Measurements from ENCODE around the gene SPCS3. TPM values are rescaled to one million over a fixed set of nuclear protein-coding genes. Genes with fewer than 3 reads are reported as not detected.

The SPCS3 gene
- total RNA-seq, 1 experiment from 2014 or later: 128 TPM

DNA sequence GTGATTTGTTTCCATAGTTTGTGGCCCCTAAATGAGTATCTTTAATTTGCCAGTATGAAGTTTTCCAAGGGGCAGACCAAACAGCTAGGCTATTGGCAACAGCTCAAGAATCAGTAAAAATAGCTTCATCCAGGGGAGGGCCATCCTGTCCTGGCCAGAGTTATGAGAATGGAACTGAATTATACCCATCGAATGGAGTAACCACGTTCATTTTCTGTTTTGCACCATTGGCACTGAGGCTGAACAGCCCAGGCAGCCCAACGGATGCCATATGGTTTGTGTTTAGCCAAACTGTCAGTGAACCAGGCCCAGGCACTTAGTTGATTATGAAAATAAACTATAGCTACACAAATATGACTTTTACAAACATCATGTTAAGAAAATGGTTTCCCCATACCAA lies 33.0 kb upstream of the SPCS3 start:
- CTCF ChIA-PET: no interaction called here
- H3K27me3 ChIP-seq (replicated peaks; ENCODE audit: insufficient read depth, low read depth, low read length, poor library complexity): no peaks in the 10 kb centered on the region
- POLR2A ChIA-PET (ENCODE audit: low non-redundant PET): interaction anchor here (0.6 kb wide), 1 partner anchor 9 kb away, joined by 5 read pairs; no protein-coding TSS in a partner anchor
- TF ChIP-seq, protein P1, sequence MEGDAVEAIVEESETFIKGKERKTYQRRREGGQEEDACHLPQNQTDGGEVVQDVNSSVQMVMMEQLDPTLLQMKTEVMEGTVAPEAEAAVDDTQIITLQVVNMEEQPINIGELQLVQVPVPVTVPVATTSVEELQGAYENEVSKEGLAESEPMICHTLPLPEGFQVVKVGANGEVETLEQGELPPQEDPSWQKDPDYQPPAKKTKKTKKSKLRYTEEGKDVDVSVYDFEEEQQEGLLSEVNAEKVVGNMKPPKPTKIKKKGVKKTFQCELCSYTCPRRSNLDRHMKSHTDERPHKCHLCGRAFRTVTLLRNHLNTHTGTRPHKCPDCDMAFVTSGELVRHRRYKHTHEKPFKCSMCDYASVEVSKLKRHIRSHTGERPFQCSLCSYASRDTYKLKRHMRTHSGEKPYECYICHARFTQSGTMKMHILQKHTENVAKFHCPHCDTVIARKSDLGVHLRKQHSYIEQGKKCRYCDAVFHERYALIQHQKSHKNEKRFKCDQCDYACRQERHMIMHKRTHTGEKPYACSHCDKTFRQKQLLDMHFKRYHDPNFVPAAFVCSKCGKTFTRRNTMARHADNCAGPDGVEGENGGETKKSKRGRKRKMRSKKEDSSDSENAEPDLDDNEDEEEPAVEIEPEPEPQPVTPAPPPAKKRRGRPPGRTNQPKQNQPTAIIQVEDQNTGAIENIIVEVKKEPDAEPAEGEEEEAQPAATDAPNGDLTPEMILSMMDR (conservative IDR thresholded peaks at IDR 0.05; ENCODE audit: low read depth, low read length): no peak
- TF ChIP-seq EZH2 (IDR thresholded peaks at IDR 0.05; ENCODE audit: borderline replicate concordance, low read depth, low read length, poor library complexity, severe bottlenecking): no peak
- BruUV-seq (replicated peaks): no TSS peak
- DNase-seq (ENCODE audit: low spot score): no peak
- no peaks in the 10 kb centered on the region for H3K9me3 ChIP-seq (ENCODE audit: low read depth, low read length, poor library complexity, severe bottlenecking)
- no peak overlapping the region for H3K4me3 ChIP-seq (ENCODE audit: low read depth, low read length, poor library complexity, severe bottlenecking)
- intact Hi-C loops (cut with micrococcal nuclease; ENCODE audit: unreplicated experiment): no loop called here
- H3K36me3 ChIP-seq (ENCODE audit: insufficient read depth, low read length, poor library complexity, severe bottlenecking): no peaks in the 10 kb centered on the region
- H3K27ac ChIP-seq (ENCODE audit: low read depth, low read length, poor library complexity, severe bottlenecking): no peak overlapping the region
- H3K4me1 ChIP-seq (ENCODE audit: insufficient read depth, low read length, poor library complexity, severe bottlenecking): no peaks in the 10 kb centered on the region

DNA sequence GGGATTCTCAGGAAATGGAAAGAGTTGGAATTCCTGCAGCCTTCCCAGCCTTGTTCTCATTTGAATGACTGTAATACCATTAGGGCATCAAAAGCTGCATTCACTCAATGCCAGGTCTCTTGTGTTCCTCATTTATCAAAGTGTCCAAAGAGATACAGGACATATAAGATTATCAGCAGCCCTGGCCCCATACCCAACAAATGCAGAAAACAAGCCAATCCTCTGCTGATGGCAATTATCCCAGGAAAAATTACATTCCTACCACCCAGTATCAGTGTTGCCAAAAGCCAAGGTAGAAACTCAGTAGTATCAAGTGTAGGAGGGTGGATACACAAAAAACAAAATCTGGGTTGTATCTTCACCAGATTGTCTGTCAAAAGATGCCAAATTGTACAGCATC lies 32.2 kb upstream of the SPCS3 start:
- Histone ChIP-seq H3K36me3 (ENCODE audit: insufficient read depth, low read length, poor library complexity, severe bottlenecking) (no peaks in the 10 kb centered on the region), H3K4me3 (ENCODE audit: low read depth, low read length, poor library complexity, severe bottlenecking) (no peak overlapping the region), H3K27me3 (replicated peaks; ENCODE audit: insufficient read depth, low read depth, low read length, poor library complexity) (no peaks in the 10 kb centered on the region), H3K4me1 (ENCODE audit: insufficient read depth, low read length, poor library complexity, severe bottlenecking) (no peaks in the 10 kb centered on the region), H3K27ac (ENCODE audit: low read depth, low read length, poor library complexity, severe bottlenecking) (no peak overlapping the region), H3K9me3 (ENCODE audit: low read depth, low read length, poor library complexity, severe bottlenecking) (no peaks in the 10 kb centered on the region)
- no peak for TF ChIP-seq EZH2 (IDR thresholded peaks at IDR 0.05; ENCODE audit: borderline replicate concordance, low read depth, low read length, poor library complexity, severe bottlenecking)
- TF ChIP-seq, protein P1 (conservative IDR thresholded peaks at IDR 0.05; ENCODE audit: low read depth, low read length): no peak
- BruUV-seq (replicated peaks): no TSS peak
- CTCF ChIA-PET: no interaction called here
- no peak for DNase-seq (ENCODE audit: low spot score)
- intact Hi-C loops (cut with micrococcal nuclease; ENCODE audit: unreplicated experiment): no loop called here
- POLR2A ChIA-PET (ENCODE audit: low non-redundant PET): no interaction called here

DNA sequence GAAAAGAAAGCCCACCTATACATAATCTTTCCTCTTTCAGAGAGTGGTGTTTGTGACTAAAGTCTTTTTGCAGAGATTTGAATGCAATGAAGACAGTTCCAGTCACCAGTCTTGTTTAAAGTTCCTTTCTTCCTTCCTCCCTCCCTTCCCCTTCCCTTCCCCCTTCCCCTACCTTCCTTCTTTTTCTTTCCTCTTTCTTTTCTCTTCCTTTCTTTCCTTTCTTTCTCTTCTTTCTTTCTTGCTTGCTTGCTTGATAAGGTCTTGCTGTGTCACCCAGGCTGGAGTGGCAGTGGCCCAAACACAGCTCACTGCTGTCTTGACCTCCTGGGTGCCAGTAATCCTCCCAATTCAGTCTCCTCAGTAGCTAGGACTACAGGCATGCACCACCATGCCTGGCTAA lies 31.7 kb upstream of the SPCS3 start:
- Histone ChIP-seq H3K9me3 (ENCODE audit: low read depth, low read length, poor library complexity, severe bottlenecking) (no peaks in the 10 kb centered on the region), H3K4me3 (ENCODE audit: low read depth, low read length, poor library complexity, severe bottlenecking) (no peak overlapping the region), H3K27me3 (replicated peaks; ENCODE audit: insufficient read depth, low read depth, low read length, poor library complexity) (no peaks in the 10 kb centered on the region), H3K27ac (ENCODE audit: low read depth, low read length, poor library complexity, severe bottlenecking) (no peak overlapping the region), H3K36me3 (ENCODE audit: insufficient read depth, low read length, poor library complexity, severe bottlenecking) (no peaks in the 10 kb centered on the region), H3K4me1 (ENCODE audit: insufficient read depth, low read length, poor library complexity, severe bottlenecking) (no peaks in the 10 kb centered on the region)
- CTCF ChIA-PET: no interaction called here
- POLR2A ChIA-PET (ENCODE audit: low non-redundant PET): no interaction called here
- no peak for DNase-seq (ENCODE audit: low spot score)
- intact Hi-C loops (cut with micrococcal nuclease; ENCODE audit: unreplicated experiment): no loop called here
- no TSS peak for BruUV-seq (replicated peaks)
- TF ChIP-seq, protein P1 (conservative IDR thresholded peaks at IDR 0.05; ENCODE audit: low read depth, low read length): no peak
- TF ChIP-seq EZH2 (IDR thresholded peaks at IDR 0.05; ENCODE audit: borderline replicate concordance, low read depth, low read length, poor library complexity, severe bottlenecking): no peak

Measured in A673 (cell line).